ENCODE results near the gene EPHB6.

The EPHB6 gene

GRCh38 chr7:142871260-142872105 lies 16.6 kb downstream of the EPHB6 start:
- Histone ChIP-seq H3K27me3 (ENCODE audit: insufficient read depth, low read length) (no peaks in the 10 kb centered on the region), H2AFZ (ENCODE audit: low read length, unreplicated experiment) (no peak overlapping the region), H3K4me3 (ENCODE audit: low read depth, low read length) (no peak overlapping the region), H3K4me1 (ENCODE audit: control insufficient read depth, insufficient read depth, low read length, unreplicated experiment) (no peaks in the 10 kb centered on the region), H3K36me3 (ENCODE audit: insufficient read depth, low read length) (no peaks in the 10 kb centered on the region), H3K27ac (ENCODE audit: low read depth, low read length) (no peak overlapping the region), H3K79me2 (ENCODE audit: control insufficient read depth, insufficient read depth, low read length, unreplicated experiment) (no peaks in the 10 kb centered on the region)

- Histone ChIP-seq H3K79me2 (ENCODE audit: control insufficient read depth, insufficient read depth, low read length, unreplicated experiment) (no peaks in the 10 kb centered on the region), H3K4me3 (ENCODE audit: low read depth, low read length) (no peak overlapping the region), H2AFZ (ENCODE audit: low read length, unreplicated experiment) (no peak overlapping the region), H3K4me1 (ENCODE audit: control insufficient read depth, insufficient read depth, low read length, unreplicated experiment) (no peaks in the 10 kb centered on the region), H3K36me3 (ENCODE audit: insufficient read depth, low read length) (no peaks in the 10 kb centered on the region), H3K27ac (ENCODE audit: low read depth, low read length) (no peak overlapping the region), H3K27me3 (ENCODE audit: insufficient read depth, low read length) (no peaks in the 10 kb centered on the region)
Observed at GRCh38 chr7:142872106-142872675, 17.3 kb downstream of the EPHB6 start.

- no peak overlapping the region for H3K4me3 ChIP-seq (ENCODE audit: low read depth, low read length)
- H3K36me3 ChIP-seq (ENCODE audit: insufficient read depth, low read length) = no peaks in the 10 kb centered on the region
- no peak overlapping the region for H3K27ac ChIP-seq (ENCODE audit: low read depth, low read length)
- H2AFZ ChIP-seq (ENCODE audit: low read length, unreplicated experiment) = no peak overlapping the region
- H3K27me3 ChIP-seq (ENCODE audit: insufficient read depth, low read length) = peaks cover 9% of the 10 kb centered on the region
- no peaks in the 10 kb centered on the region for H3K4me1 ChIP-seq (ENCODE audit: control insufficient read depth, insufficient read depth, low read length, unreplicated experiment)
- no peaks in the 10 kb centered on the region for H3K79me2 ChIP-seq (ENCODE audit: control insufficient read depth, insufficient read depth, low read length, unreplicated experiment)
Observed at GRCh38 chr7:142873281-142873784, 18.5 kb downstream of the EPHB6 start.

GRCh38 chr7:142873871-142874270 lies 19.0 kb downstream of the EPHB6 start:
- Histone ChIP-seq H3K79me2 (ENCODE audit: control insufficient read depth, insufficient read depth, low read length, unreplicated experiment) (no peaks in the 10 kb centered on the region), H3K27me3 (ENCODE audit: insufficient read depth, low read length) (peaks cover 14% of the 10 kb centered on the region), H3K4me3 (ENCODE audit: low read depth, low read length) (no peak overlapping the region), H3K36me3 (ENCODE audit: insufficient read depth, low read length) (no peaks in the 10 kb centered on the region), H3K27ac (ENCODE audit: low read depth, low read length) (no peak overlapping the region), H2AFZ (ENCODE audit: low read length, unreplicated experiment) (no peak overlapping the region), H3K4me1 (ENCODE audit: control insufficient read depth, insufficient read depth, low read length, unreplicated experiment) (no peaks in the 10 kb centered on the region)

GRCh38 chr7:142874409-142874808 lies 19.5 kb downstream of the EPHB6 start:
- no peaks in the 10 kb centered on the region for H3K36me3 ChIP-seq (ENCODE audit: insufficient read depth, low read length)
- H3K27ac ChIP-seq (ENCODE audit: low read depth, low read length) = no peak overlapping the region
- no peaks in the 10 kb centered on the region for H3K4me1 ChIP-seq (ENCODE audit: control insufficient read depth, insufficient read depth, low read length, unreplicated experiment)
- H2AFZ ChIP-seq (ENCODE audit: low read length, unreplicated experiment) = no peak overlapping the region
- H3K4me3 ChIP-seq (ENCODE audit: low read depth, low read length) = no peak overlapping the region
- no peaks in the 10 kb centered on the region for H3K79me2 ChIP-seq (ENCODE audit: control insufficient read depth, insufficient read depth, low read length, unreplicated experiment)
- peaks cover 19% of the 10 kb centered on the region for H3K27me3 ChIP-seq (ENCODE audit: insufficient read depth, low read length)

GRCh38 chr7:142874837-142875236 lies 20.0 kb downstream of the EPHB6 start:
- Histone ChIP-seq H3K36me3 (ENCODE audit: insufficient read depth, low read length) (no peaks in the 10 kb centered on the region), H3K79me2 (ENCODE audit: control insufficient read depth, insufficient read depth, low read length, unreplicated experiment) (no peaks in the 10 kb centered on the region), H3K4me3 (ENCODE audit: low read depth, low read length) (no peak overlapping the region), H3K4me1 (ENCODE audit: control insufficient read depth, insufficient read depth, low read length, unreplicated experiment) (no peaks in the 10 kb centered on the region), H3K27ac (ENCODE audit: low read depth, low read length) (no peak overlapping the region), H2AFZ (ENCODE audit: low read length, unreplicated experiment) (no peak overlapping the region), H3K27me3 (ENCODE audit: insufficient read depth, low read length) (peaks cover 24% of the 10 kb centered on the region)

GRCh38 chr7:142875456-142875855 lies 20.6 kb downstream of the EPHB6 start:
- H3K27ac ChIP-seq (ENCODE audit: low read depth, low read length) = no peak overlapping the region
- H3K27me3 ChIP-seq (ENCODE audit: insufficient read depth, low read length) = peaks cover 30% of the 10 kb centered on the region
- H3K4me3 ChIP-seq (ENCODE audit: low read depth, low read length) = no peak overlapping the region
- H3K4me1 ChIP-seq (ENCODE audit: control insufficient read depth, insufficient read depth, low read length, unreplicated experiment) = no peaks in the 10 kb centered on the region
- no peak overlapping the region for H2AFZ ChIP-seq (ENCODE audit: low read length, unreplicated experiment)
- no peaks in the 10 kb centered on the region for H3K36me3 ChIP-seq (ENCODE audit: insufficient read depth, low read length)
- H3K79me2 ChIP-seq (ENCODE audit: control insufficient read depth, insufficient read depth, low read length, unreplicated experiment) = no peaks in the 10 kb centered on the region

- Histone ChIP-seq H3K27ac (ENCODE audit: low read depth, low read length) (no peak overlapping the region), H3K79me2 (ENCODE audit: control insufficient read depth, insufficient read depth, low read length, unreplicated experiment) (no peaks in the 10 kb centered on the region), H3K36me3 (ENCODE audit: insufficient read depth, low read length) (no peaks in the 10 kb centered on the region), H3K4me1 (ENCODE audit: control insufficient read depth, insufficient read depth, low read length, unreplicated experiment) (no peaks in the 10 kb centered on the region), H3K27me3 (ENCODE audit: insufficient read depth, low read length) (peaks cover 38% of the 10 kb centered on the region), H3K4me3 (ENCODE audit: low read depth, low read length) (no peak overlapping the region), H2AFZ (ENCODE audit: low read length, unreplicated experiment) (no peak overlapping the region)
Observed at GRCh38 chr7:142876236-142876960, 21.5 kb downstream of the EPHB6 start.

- H3K79me2 ChIP-seq (ENCODE audit: control insufficient read depth, insufficient read depth, low read length, unreplicated experiment) = no peaks in the 10 kb centered on the region
- no peak overlapping the region for H3K27ac ChIP-seq (ENCODE audit: low read depth, low read length)
- H3K36me3 ChIP-seq (ENCODE audit: insufficient read depth, low read length) = no peaks in the 10 kb centered on the region
- H2AFZ ChIP-seq (ENCODE audit: low read length, unreplicated experiment) = no peak overlapping the region
- H3K4me1 ChIP-seq (ENCODE audit: control insufficient read depth, insufficient read depth, low read length, unreplicated experiment) = no peaks in the 10 kb centered on the region
- peaks cover 46% of the 10 kb centered on the region for H3K27me3 ChIP-seq (ENCODE audit: insufficient read depth, low read length)
- H3K4me3 ChIP-seq (ENCODE audit: low read depth, low read length) = no peak overlapping the region
Observed at GRCh38 chr7:142876991-142877910, 22.4 kb downstream of the EPHB6 start.

- H3K4me1 ChIP-seq (ENCODE audit: control insufficient read depth, insufficient read depth, low read length, unreplicated experiment) = no peaks in the 10 kb centered on the region
- peaks cover 57% of the 10 kb centered on the region for H3K27me3 ChIP-seq (ENCODE audit: insufficient read depth, low read length)
- H3K36me3 ChIP-seq (ENCODE audit: insufficient read depth, low read length) = no peaks in the 10 kb centered on the region
- no peaks in the 10 kb centered on the region for H3K79me2 ChIP-seq (ENCODE audit: control insufficient read depth, insufficient read depth, low read length, unreplicated experiment)
- no peak overlapping the region for H3K27ac ChIP-seq (ENCODE audit: low read depth, low read length)
- H2AFZ ChIP-seq (ENCODE audit: low read length, unreplicated experiment) = no peak overlapping the region
- H3K4me3 ChIP-seq (ENCODE audit: low read depth, low read length) = no peak overlapping the region
Observed at GRCh38 chr7:142878315-142878714, 23.4 kb downstream of the EPHB6 start.
